HFF-Myc (cell line): ENCODE data around the gene COX7B2.

ENCODE experiments used
- DNase-seq: peaks from one replicate; pipeline ENCODE4 v3.0.0-alpha.2; 2011; ENCODE audit warnings: low read depth; ENCODE audit errors: extremely low read depth
- H3K4me3 ChIP-seq: replicated peaks from 2 replicates; pipeline ENCODE4 v1.5.1; 2011; ENCODE audit warnings: low read depth, mild to moderate bottlenecking, control low read depth, low read length
- TF ChIP-seq, protein P1 (sequence below): IDR thresholded peaks from 2 replicates; pipeline ENCODE4 v1.5.1; 2012; ENCODE audit warnings: mild to moderate bottlenecking, low read depth, low read length, control low read depth; ENCODE audit errors: missing control alignments

COX7B2 gene

GRCh38 chr4:46836584-46836983 lies 72.5 kb downstream of the COX7B2 start:
- H3K4me3 ChIP-seq: no peak overlapping the region
- no peak for DNase-seq
- TF ChIP-seq, protein P1, sequence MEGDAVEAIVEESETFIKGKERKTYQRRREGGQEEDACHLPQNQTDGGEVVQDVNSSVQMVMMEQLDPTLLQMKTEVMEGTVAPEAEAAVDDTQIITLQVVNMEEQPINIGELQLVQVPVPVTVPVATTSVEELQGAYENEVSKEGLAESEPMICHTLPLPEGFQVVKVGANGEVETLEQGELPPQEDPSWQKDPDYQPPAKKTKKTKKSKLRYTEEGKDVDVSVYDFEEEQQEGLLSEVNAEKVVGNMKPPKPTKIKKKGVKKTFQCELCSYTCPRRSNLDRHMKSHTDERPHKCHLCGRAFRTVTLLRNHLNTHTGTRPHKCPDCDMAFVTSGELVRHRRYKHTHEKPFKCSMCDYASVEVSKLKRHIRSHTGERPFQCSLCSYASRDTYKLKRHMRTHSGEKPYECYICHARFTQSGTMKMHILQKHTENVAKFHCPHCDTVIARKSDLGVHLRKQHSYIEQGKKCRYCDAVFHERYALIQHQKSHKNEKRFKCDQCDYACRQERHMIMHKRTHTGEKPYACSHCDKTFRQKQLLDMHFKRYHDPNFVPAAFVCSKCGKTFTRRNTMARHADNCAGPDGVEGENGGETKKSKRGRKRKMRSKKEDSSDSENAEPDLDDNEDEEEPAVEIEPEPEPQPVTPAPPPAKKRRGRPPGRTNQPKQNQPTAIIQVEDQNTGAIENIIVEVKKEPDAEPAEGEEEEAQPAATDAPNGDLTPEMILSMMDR: no peak

DNA sequence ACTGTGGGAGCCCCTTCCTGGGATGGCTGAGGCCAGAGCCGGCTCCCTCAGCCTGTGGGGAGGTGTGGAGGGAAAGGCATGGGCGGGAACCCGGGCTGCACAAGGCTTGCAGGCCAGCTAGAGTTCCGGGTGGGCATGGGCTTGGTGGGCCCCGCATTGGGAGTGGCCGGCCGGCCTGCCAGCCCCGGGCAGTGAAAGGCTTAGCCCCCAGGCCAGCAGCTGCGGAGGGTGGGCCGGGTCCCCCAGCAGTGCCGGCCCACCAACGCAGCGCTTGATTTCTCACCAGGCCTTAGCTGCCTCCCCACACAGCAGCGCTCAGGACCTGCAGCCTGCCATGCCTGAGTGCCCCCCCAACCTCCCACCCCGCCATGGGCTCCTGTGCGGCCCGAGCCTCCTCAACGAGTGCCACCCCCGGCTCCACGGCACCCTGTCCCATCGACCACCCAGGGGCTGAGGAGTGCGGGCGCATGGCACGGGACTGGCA lies 78.0 kb downstream of the COX7B2 start:
- no peak for DNase-seq
- TF ChIP-seq, protein P1: no peak
- no peak overlapping the region for H3K4me3 ChIP-seq

GRCh38 chr4:46820154-46820553 lies 88.9 kb downstream of the COX7B2 start:
- no peak overlapping the region for H3K4me3 ChIP-seq
- DNase-seq: no peak
- TF ChIP-seq, protein P1: no peak

GRCh38 chr4:46819095-46819494 lies 90.0 kb downstream of the COX7B2 start:
- no peak for DNase-seq
- no peak overlapping the region for H3K4me3 ChIP-seq
- TF ChIP-seq, protein P1: no peak

- no peak overlapping the region for H3K4me3 ChIP-seq
- no peak for DNase-seq
- TF ChIP-seq, protein P1: no peak
These were observed 90.4 kb downstream of the COX7B2 start for GRCh38 chr4:46818604-46819003.

DNA sequence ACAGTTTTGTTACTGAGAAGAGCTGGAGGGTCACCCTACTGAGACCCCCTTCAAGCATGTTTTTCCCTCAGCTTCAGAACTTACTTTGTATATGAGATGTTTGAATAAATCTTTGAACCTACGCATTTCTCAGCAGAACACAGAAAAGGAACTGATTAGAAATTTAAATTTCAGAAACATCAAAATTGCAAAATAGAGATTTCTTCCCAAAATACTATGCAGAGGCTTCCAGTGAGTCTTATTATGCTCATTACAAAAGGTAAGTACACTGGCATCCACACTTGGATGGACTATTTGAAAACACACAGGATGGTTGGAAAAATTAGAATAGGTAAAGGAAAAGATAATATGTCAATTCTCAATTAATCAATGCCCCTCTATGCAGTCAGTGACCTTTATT lies 91.2 kb downstream of the COX7B2 start:
- H3K4me3 ChIP-seq: no peak overlapping the region
- TF ChIP-seq, protein P1: no peak
- DNase-seq: no peak

DNA sequence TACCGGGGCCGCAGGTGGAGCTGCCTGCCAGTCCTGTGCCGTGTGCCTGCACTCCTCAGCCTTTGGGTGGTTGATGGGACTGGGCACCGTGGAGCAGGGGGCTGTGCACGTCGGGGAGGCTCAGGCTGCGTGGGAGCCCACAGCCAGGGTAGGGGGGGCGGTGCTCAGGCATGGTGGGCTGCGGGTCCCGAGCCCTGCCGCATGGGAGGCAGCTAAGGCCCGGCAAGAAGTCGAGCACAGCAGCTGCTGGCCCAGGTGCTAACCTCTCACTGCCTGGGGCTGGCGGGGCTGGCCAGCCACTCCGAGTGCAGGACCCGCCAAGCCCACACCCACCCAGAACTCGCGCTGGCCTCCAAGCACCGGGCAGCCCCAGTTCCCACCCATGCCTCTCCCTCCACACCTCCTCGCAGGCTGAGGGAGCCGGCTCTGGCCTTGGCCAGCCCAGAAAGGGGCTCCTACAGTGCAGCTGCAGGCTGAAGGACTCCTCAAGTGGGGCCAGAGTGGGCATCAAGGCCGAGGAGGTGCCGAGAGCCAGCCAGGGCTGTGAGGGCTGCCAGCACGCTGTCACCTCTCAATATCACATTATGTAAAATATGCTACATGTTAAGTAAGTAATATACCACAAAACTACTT lies 104.1 kb downstream of the COX7B2 start:
- no peak overlapping the region for H3K4me3 ChIP-seq
- DNase-seq: no peak
- TF ChIP-seq, protein P1: no peak
